ENCODE data around the gene GATAD2A. TPM values are rescaled to one million over a fixed set of nuclear protein-coding genes. Genes with fewer than 3 reads are reported as not detected.

GATAD2A gene
- total and polyA plus RNA-seq, 4 donors: 7.1 to 23.7 (median 18.2) TPM

- H3K27me3 ChIP-seq (ENCODE audit: control insufficient read depth in 4 of 4, insufficient read depth in 4 of 4, low read length in 3 of 4): no peaks in the 10 kb centered on the region
- H3K36me3 ChIP-seq (ENCODE audit: control insufficient read depth in 4 of 4, insufficient read depth in 3 of 4, low read depth in 1 of 4, low read length in 3 of 4): no peaks in the 10 kb centered on the region
- no peak overlapping the region for H3K27ac ChIP-seq (ENCODE audit: low read depth in 1 of 2, low read length in 2 of 2)
- H3K9me3 ChIP-seq (ENCODE audit: control insufficient read depth in 4 of 4, low read length in 3 of 4): no peaks in the 10 kb centered on the region
- no peak for DNase-seq (ENCODE audit: low spot score)
- H3K4me1 ChIP-seq (ENCODE audit: control insufficient read depth in 4 of 4, insufficient read depth in 4 of 4, low read length in 3 of 4): peaks cover 5 to 41% (median 30%) of the 10 kb centered on the region in 4 donors
- no peak overlapping the region for H3K4me3 ChIP-seq (ENCODE audit: low read depth in 1 of 3, low read length in 3 of 3)
- WGBS: 96% methylated on average over 4 of the region's 4 CpGs
- H3K9ac ChIP-seq (ENCODE audit: low read depth in 1 of 2, low read length in 2 of 2): no peak overlapping the region
- TF ChIP-seq JUND (IDR thresholded peaks at IDR 0.05): no peak
- no peak for TF ChIP-seq RAD21 (IDR thresholded peaks at IDR 0.05)
- no peak for TF ChIP-seq HNF4G (IDR thresholded peaks at IDR 0.05)
- no peak for TF ChIP-seq TAF1 (conservative IDR thresholded peaks at IDR 0.05)
- no peak for TF ChIP-seq REST (IDR thresholded peaks at IDR 0.05)
- no peak for TF ChIP-seq FOXA2 (IDR thresholded peaks at IDR 0.05)
- TF ChIP-seq RXRA (IDR thresholded peaks at IDR 0.05): no peak
- TF ChIP-seq CTCF (IDR thresholded peaks at IDR 0.05; ENCODE audit: low read depth, low read length, missing input control): no peak
- TF ChIP-seq GABPA (IDR thresholded peaks at IDR 0.05 in 1 of 2, conservative IDR thresholded peaks at IDR 0.05 in 1 of 2): no peak
- no peak for TF ChIP-seq ATF3 (IDR thresholded peaks at IDR 0.05)
- TF ChIP-seq SP1 (IDR thresholded peaks at IDR 0.05): no peak
Observed at GRCh38 chr19:19426799-19427198, 21.3 kb downstream of the GATAD2A start.

GRCh38 chr19:19427302-19427701 lies 21.8 kb downstream of the GATAD2A start:
- no peak overlapping the region for H3K27ac ChIP-seq (ENCODE audit: low read depth in 1 of 2, low read length in 2 of 2)
- no peaks in the 10 kb centered on the region for H3K36me3 ChIP-seq (ENCODE audit: control insufficient read depth in 4 of 4, insufficient read depth in 3 of 4, low read depth in 1 of 4, low read length in 3 of 4)
- no peak overlapping the region for H3K4me3 ChIP-seq (ENCODE audit: low read depth in 1 of 3, low read length in 3 of 3)
- 74% methylated on average over 3 of the region's 3 CpGs for WGBS
- no peaks in the 10 kb centered on the region for H3K9me3 ChIP-seq (ENCODE audit: control insufficient read depth in 4 of 4, low read length in 3 of 4)
- peaks cover 6 to 37% (median 26%) of the 10 kb centered on the region in 4 donors for H3K4me1 ChIP-seq (ENCODE audit: control insufficient read depth in 4 of 4, insufficient read depth in 4 of 4, low read length in 3 of 4)
- H3K27me3 ChIP-seq (ENCODE audit: control insufficient read depth in 4 of 4, insufficient read depth in 4 of 4, low read length in 3 of 4): no peaks in the 10 kb centered on the region
- H3K9ac ChIP-seq (ENCODE audit: low read depth in 1 of 2, low read length in 2 of 2): no peak overlapping the region
- DNase-seq (ENCODE audit: low spot score): no peak
- no peak for TF ChIP-seq HNF4G (IDR thresholded peaks at IDR 0.05)
- TF ChIP-seq RAD21 (IDR thresholded peaks at IDR 0.05): no peak
- TF ChIP-seq YY1 (IDR thresholded peaks at IDR 0.05): no peak
- TF ChIP-seq REST (IDR thresholded peaks at IDR 0.05): no peak
- TF ChIP-seq GABPA (IDR thresholded peaks at IDR 0.05 in 1 of 2, conservative IDR thresholded peaks at IDR 0.05 in 1 of 2): no peak
- no peak for TF ChIP-seq TAF1 (conservative IDR thresholded peaks at IDR 0.05)
